Inflammatory macrophage treated with lipopolysaccharide for 4 hours (primary cell): Measurements from ENCODE around the gene RACGAP1.

ENCODE experiments used
- DNase-seq: peaks from one replicate; pipeline ENCODE4 v3.0.0-alpha.2; 2020

RACGAP1 gene, protein sequence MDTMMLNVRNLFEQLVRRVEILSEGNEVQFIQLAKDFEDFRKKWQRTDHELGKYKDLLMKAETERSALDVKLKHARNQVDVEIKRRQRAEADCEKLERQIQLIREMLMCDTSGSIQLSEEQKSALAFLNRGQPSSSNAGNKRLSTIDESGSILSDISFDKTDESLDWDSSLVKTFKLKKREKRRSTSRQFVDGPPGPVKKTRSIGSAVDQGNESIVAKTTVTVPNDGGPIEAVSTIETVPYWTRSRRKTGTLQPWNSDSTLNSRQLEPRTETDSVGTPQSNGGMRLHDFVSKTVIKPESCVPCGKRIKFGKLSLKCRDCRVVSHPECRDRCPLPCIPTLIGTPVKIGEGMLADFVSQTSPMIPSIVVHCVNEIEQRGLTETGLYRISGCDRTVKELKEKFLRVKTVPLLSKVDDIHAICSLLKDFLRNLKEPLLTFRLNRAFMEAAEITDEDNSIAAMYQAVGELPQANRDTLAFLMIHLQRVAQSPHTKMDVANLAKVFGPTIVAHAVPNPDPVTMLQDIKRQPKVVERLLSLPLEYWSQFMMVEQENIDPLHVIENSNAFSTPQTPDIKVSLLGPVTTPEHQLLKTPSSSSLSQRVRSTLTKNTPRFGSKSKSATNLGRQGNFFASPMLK

DNA sequence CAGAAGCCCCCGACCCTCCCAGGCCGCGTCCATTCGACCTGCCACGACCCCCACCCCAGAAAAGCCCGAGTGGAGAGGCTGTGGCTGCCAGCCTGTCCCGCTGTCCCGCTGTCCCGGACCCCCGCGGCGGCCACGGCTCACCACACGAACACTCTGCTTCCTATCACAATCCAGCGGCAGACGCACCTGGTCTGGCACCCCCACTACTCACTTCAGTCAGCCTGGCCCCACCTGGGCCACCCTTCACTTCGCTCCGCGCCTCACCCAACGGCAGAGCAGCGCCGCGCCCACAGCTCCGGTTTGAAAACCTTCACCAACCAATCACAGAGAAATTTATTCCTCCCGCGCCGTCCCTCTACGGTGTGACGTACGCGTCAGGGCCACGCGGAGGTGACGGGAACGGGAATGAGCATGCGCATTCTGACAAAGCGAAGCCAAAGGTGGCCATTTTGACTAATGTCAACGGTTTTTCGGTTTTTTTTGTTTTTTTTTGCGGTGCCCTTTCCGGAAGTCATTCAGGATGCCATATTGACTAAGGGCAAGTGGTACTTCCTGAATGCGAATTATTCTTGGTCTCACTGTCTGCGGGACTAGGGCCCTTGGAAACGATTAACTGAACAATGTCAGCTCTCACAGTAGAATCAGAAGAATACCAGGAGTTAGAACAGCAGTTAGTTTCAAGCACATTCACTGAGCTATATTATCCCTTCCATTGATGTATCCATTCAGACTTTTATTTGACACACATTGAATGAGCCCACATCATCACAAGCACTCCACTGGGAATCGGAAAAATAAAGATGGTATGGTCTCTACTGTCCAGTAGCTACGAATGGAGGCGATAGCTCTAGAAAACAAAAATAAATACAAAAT lies at the start of gene RACGAP1:
RACGAP1 (minus strand) TSS at position 308 of the 873 bp plus-strand sequence. CDS start 8,779 bp downstream, outside the sequence.
- peak; percentile 100 for DNase-seq

DNA sequence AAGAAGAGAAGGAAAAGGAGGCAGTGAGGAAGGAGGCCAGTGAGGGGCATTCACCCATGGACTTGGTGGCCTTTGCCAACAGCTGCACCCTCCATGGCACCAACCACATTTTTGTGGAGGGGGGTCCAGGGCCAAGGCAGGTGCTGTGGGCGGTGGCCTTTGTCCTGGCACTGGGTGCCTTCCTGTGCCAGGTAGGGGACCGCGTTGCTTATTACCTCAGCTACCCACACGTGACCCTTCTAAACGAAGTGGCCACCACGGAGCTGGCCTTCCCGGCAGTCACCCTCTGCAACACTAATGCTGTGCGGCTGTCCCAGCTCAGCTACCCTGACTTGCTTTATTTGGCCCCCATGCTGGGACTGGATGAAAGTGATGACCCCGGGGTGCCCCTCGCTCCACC lies 48.4 kb upstream of the RACGAP1 start:
- DNase-seq = no peak

DNA sequence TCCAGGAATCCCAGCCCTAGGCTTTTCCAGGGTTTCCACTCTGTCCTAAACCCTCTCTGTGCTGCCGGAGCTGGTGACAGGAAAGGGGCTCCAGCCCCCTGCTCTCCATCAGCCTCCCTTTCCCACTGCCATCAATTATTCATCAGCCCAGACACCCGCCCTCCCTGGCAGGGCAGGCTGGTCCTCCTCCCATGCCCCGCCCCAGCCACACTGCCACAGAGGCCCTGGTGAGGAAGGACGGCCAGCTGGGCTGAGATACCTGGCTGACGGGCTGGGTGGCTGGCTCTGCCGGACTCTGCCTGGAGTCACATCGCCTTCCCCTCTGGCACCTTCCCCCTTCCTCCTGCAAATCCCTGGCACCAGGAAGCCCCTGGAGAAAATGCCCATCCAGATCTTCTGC lies 47.9 kb upstream of the RACGAP1 start:
- DNase-seq = no peak

DNA sequence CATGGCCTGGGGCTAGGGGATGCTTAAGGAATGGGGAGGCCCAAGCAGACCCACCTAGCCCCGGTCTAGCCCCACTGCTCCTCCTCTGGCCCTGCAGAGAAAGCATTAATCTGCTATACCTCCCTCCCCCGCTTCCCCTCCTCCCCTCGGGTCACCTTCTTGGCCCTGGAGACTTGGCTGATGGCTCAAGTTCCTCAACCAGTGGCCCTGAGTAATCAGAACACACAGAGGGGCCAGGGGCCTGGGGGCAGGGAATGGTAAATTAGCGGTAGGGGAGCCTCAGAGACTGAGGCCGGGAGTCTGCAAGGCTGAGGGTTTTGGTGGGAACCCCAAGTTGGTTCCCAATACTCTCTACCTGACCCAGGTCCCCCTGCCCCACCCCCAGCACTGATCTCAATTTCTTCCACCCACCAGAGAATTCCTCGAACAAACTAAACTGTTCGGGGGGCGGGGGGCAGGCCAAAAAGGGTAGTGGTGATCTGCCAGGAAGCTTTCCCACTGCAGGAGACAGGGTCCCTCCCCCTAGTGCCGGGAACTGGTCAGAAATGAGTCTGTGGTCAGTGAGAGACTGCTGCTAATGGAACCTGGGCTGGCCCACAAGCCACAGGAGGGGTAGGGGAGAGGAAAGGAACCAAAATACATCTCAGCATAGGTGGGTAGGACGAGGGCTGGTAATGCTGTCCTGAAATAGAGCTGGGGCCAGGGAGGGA lies 47.1 kb upstream of the RACGAP1 start:
- no peak for DNase-seq

- peak; percentile 79 for DNase-seq
Measured at GRCh38 chr12:50070314-50071060, 45.2 kb upstream of the RACGAP1 start.

- peak; percentile 45 for DNase-seq
Measured at GRCh38 chr12:50069539-50069938, 44.2 kb upstream of the RACGAP1 start.

GRCh38 chr12:50069069-50069468 lies 43.8 kb upstream of the RACGAP1 start:
- no peak for DNase-seq

- peak; percentile 72 for DNase-seq
Measured at GRCh38 chr12:50066402-50066801, 41.1 kb upstream of the RACGAP1 start.

GRCh38 chr12:50065726-50066310 lies 40.5 kb upstream of the RACGAP1 start:
- DNase-seq = no peak

DNA sequence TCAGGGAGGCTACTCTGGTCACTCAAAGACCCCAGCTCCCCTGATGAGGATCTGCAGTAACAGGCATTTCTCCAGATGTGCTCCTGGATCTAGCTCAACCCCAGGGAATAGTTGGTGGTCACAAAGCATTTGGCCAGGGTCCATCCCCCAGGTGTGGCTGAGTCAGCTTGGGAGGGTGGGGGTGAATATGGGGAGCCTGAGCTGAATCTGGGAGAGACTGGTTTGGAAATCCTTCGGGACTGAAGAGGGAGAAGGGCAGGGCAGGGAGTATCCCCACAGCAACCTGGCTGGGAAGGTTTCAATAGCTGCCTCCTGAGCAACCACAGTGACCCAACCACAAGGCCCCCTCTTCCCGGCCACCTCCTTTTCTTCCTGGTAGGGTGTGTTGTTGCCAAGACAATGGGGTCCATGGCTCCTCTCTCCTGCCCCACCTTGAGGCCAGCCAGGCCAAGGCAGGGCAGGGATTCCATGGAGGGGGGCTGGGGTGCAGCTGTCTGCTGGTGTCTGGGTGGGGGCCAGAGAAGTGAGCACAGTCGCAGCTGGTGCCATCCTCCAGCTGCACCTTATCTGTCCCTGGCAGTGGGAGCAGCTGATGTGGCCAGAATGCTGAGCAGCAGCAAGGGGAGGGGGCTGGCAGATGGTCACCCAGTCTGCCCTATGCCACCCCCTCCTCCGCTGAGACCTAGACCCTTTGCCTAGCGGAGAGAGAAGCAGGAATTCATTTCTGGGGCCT lies 37.6 kb upstream of the RACGAP1 start:
- DNase-seq = no peak

DNA sequence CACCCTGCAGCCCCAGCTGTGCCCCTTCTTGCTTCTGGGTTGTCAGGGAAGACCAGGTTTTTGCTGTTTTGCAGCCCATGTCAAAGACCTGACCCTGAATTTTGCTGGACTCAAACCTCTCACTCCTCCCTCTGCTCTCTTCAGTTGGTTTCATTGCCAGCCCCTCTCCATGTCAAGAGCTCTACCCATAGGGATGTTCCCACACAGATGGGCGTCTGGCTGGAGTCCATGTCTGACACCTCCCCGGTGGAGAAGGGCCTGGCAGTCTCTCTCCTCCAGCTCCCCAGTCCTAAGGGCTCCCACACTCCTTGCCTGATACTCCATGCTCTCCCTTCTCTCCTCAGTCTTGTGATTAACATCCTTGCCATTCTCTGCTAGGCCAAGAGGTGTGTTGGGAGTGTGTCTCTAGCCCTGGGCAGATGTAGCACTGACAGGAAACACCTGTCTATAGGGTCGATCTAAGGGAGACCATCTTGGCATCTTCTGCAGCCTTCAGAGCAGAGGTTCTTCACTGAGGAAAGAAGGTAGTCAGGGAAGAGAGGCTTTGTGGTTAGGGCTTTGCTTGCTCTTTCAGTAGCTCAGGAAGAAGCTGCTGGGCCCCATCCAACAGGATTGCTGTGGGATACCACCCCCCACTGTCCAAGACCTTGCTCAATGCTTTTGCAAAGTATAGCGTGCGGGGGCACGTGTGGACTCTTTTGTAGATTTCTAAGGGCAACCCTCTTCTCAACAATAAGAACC lies 36.8 kb upstream of the RACGAP1 start:
- DNase-seq = no peak

- DNase-seq = peak; percentile 56
Measured at GRCh38 chr12:50061171-50061570, 35.9 kb upstream of the RACGAP1 start.

DNA sequence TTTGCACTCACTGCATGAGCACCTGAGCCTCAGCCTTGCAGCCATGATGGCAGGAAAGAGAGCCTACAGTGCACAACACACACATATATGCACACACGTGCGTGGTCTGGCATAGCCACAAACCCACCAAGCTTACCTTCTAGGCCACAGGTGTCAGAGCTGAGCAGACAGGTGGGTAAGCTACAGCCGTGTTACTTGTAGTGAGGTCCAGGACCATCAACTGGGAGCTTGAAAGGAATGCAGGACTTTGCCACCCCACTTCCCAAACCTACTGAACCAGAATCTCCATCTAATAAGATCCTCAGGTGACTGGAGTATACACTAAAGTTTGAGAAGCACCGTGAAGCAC lies 34.8 kb upstream of the RACGAP1 start:
- no peak for DNase-seq

DNA sequence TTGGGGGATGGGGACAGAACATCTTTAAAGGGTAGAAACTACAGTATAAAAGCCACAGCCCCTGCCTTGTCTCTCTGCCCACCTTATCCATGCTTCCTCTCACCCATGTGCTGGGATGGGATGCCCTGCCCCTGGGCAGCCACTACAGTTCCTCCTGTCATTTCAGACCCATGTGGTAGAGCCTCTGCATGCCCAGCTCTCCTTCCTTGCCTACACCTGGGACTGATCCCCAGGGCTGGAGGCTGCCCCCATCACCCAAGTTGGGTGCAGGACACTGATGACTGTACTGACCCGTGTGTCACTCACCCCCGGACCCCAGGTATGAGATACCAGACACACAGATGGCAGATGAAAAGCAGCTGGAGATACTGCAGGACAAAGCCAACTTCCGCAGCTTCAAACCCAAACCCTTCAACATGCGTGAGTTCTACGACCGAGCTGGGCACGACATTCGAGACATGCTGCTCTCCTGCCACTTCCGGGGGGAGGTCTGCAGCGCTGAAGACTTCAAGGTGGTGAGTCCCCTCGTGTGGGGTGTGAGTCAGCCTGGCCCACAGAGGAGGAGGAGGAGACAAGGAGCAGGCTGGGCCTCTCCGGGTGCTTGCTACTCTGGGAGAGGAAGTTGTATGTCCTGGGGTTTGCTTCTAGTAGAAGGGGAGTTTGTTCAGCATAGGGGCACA lies 34.3 kb upstream of the RACGAP1 start:
- DNase-seq = peak; percentile 41

- no peak for DNase-seq
Measured at GRCh38 chr12:50058743-50059312, 33.5 kb upstream of the RACGAP1 start.

GRCh38 chr12:50057896-50058670 lies 32.8 kb upstream of the RACGAP1 start:
- no peak for DNase-seq

DNA sequence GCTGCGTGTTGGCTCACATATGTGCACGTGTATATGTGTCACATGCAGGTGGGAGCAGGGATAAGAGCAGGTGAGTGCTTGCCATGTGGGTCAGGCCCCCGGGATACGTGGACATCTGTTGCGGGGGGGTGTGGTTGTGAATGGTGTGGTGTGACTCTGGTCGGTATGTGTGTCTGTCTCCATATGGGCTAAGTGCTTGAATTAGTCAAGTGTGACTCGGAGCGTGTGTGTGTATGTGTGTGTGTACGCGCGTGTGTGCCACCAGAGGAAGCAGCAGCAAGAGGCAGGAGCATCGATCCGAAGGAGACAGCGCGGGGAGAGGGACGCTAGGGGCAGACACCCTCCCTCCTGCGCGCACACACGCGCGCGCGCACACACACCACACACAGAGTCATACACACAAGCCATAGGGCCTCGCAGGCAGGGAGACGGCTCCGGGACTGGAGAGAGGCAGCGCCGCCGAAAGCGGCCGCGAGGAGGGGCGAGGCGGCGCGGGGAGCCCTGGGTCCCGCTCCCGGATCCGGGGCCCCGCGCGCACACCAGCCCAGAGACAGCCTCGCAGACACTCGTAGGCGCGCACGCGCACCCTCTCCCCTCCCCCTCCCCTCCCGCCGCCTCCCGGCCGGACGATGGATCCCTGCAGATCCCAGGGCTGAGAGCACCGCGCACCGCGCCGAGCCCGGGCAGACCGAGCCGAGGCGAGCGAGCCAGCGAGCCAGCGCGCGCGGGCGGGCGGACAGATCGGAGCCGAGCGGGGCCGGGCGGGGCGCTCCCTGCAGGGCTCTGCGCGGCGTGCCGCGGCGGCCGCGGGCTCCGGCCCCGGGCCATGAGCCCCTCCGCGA lies 31.9 kb upstream of the RACGAP1 start, which contains the start of gene ASIC1:
ASIC1 (plus strand) TSS at position 597 of the 842 bp plus-strand sequence. CDS start 1,171 bp downstream, outside the sequence.
- peak; percentile 21 for DNase-seq
